ENCODE results near the gene NSUN6. TPM values are rescaled to one million over a fixed set of nuclear protein-coding genes. Genes with fewer than 3 reads are reported as not detected.
"Not testable (repeated sequence)": the region's sequence is repeated elsewhere in the genome, so short reads cannot be mapped to it uniquely, and the experiment has no call there.

NSUN6 gene
- total RNA-seq, 1 donor = 12.3 TPM

DNA sequence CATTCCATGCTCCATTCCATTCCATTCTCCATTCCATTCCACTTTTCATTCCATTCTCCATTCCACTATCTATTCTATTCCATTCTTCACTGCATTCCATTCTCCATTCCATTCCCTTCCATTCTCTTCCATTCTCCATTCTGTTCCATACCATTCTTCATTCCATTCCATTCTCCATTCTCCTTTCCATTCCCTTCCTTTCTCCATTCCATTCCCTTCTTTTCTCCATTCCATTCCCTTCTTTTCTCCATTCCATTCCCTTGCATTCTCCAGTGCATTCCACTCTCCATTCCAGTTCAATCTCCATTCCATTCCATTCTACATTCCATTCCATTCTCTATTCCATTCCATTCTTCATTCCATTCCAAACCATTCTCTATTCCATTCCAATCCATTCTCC, 80.3 kb downstream of the NSUN6 start:
- TF ChIP-seq, protein P1, sequence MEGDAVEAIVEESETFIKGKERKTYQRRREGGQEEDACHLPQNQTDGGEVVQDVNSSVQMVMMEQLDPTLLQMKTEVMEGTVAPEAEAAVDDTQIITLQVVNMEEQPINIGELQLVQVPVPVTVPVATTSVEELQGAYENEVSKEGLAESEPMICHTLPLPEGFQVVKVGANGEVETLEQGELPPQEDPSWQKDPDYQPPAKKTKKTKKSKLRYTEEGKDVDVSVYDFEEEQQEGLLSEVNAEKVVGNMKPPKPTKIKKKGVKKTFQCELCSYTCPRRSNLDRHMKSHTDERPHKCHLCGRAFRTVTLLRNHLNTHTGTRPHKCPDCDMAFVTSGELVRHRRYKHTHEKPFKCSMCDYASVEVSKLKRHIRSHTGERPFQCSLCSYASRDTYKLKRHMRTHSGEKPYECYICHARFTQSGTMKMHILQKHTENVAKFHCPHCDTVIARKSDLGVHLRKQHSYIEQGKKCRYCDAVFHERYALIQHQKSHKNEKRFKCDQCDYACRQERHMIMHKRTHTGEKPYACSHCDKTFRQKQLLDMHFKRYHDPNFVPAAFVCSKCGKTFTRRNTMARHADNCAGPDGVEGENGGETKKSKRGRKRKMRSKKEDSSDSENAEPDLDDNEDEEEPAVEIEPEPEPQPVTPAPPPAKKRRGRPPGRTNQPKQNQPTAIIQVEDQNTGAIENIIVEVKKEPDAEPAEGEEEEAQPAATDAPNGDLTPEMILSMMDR (IDR thresholded peaks at IDR 0.05; ENCODE audit: insufficient read depth, low read length) = no peak
- H3K4me3 ChIP-seq (ENCODE audit: low read depth, low read length) = no peak overlapping the region
- DNase-seq (ENCODE audit: low read depth) = no peak

DNA sequence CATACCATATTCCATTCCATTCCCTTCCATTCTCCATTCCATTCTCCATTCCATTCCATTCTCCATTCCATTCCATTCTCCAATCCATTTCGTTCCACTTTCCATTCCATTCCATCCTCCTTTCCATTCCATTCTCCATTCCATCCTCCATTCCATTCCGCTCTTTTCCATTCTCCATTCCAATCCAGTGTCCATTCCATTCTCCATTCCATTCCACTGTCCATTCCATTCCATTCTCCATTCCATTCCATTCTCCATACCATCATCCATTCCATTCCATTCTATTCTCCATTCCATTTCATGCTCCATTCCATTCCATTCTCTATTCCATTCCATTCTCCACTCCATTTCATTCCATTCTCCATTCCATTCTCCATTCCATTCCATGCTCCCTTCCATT, 81.0 kb downstream of the NSUN6 start:
- not testable (repeated sequence) for H3K4me3 ChIP-seq (ENCODE audit: low read depth, low read length); DNase-seq (ENCODE audit: low read depth)

DNA sequence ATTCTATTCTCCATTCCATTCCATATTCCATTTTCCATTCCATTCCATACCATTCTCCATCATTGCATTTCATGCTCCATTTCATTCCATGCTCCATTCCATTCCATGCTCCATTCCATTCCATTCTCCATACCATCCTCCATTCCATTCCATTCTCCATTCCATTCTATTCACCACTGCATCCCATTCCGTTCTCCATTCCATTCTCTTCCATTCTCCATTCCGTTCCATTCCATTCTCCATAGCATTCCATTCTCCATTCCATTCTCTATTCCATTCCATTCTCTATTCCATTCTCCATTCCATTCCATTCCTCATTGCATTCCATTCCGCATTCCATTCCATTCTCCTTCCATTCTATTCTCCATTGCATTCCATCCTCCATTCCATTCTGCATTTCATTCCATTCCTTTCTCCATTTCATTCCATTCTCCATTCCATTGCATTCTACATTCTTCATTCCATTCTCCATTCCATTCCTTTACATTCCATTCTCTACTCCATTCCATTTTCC, 84.0 kb downstream of the NSUN6 start:
- no peak overlapping the region for H3K4me3 ChIP-seq (ENCODE audit: low read depth, low read length)
- DNase-seq (ENCODE audit: low read depth) = no peak

DNA sequence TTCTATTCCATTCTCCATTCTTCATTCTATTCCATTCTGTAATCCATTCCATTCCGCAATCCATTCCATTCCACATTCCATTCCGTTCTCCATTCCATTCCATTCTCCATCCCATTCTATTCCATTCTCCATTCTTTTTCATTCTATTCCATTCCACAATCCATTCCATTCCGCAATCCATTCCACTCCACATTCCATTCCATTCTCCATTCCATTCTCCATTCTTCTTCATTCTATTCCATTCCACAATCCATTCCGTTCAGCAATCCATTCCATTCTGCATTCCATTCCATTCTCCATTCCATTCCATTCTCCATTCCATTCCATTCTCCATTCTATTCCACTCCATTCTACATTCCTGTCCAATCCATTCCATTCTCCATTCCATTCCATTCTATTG, 85.2 kb downstream of the NSUN6 start:
- no peak overlapping the region for H3K4me3 ChIP-seq (ENCODE audit: low read depth, low read length)
- TF ChIP-seq, protein P1 (IDR thresholded peaks at IDR 0.05; ENCODE audit: insufficient read depth, low read length) = no peak
- DNase-seq (ENCODE audit: low read depth) = no peak

More for the DNA sequence above, 84.0 kb downstream of the NSUN6 start:
- TF ChIP-seq, protein P1 (IDR thresholded peaks at IDR 0.05; ENCODE audit: insufficient read depth, low read length) = no peak

DNA sequence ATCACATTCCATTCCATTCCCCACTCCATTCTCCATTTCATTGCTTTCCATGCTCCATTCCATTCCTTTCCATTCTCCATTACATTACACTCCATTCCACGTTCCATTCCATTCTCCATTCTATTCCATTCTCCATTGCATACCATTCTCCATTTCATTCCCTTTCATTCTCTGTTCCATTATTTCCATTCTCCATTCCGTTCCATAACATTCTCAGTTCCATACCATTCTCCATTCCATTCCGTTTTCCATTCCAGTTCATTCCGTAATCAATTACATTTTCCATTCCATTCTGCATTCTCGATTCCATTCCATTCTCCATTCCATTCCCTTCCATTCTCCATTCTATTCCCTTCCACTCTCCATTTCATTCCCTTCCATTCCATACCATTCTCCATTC, 86.4 kb downstream of the NSUN6 start:
- no peak overlapping the region for H3K4me3 ChIP-seq (ENCODE audit: low read depth, low read length)

DNA sequence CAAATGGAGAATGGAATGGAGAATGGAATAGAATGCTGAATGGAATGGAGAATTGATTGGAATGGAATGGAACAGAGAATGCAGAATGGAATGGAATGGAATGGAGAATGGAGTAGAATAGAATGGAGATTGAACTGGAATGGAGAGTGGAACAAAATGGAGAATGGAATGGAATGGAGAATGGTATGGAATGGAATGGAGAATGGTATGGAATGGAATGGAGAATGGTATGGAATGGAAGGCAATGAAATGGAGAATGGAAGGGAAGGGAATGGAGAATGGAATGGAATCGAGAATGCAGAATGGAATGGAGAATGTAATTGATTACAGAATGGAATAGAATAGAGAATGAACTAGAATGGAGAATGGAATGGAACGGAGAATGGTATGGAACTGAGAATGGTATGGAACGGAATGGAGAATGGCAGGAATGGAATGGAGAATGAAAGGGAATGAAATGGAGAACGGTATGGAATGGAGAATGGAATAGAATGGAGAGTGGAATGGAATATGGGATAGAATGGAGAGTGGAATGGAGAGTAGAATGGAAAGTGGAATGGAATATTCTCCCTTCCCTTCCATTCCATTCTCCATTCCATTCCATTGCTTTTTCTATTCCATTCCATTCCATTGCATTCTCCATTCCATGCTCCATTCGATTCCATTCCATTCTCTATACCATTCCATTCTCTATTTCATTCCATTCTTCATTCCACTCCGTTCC, 88.2 kb downstream of the NSUN6 start:
- TF ChIP-seq, protein P1 (IDR thresholded peaks at IDR 0.05; ENCODE audit: insufficient read depth, low read length) = no peak
- no peak for DNase-seq (ENCODE audit: low read depth)
- no peak overlapping the region for H3K4me3 ChIP-seq (ENCODE audit: low read depth, low read length)

More for the DNA sequence above, 86.4 kb downstream of the NSUN6 start:
- no peak for DNase-seq (ENCODE audit: low read depth)
- TF ChIP-seq, protein P1 (IDR thresholded peaks at IDR 0.05; ENCODE audit: insufficient read depth, low read length) = no peak

DNA sequence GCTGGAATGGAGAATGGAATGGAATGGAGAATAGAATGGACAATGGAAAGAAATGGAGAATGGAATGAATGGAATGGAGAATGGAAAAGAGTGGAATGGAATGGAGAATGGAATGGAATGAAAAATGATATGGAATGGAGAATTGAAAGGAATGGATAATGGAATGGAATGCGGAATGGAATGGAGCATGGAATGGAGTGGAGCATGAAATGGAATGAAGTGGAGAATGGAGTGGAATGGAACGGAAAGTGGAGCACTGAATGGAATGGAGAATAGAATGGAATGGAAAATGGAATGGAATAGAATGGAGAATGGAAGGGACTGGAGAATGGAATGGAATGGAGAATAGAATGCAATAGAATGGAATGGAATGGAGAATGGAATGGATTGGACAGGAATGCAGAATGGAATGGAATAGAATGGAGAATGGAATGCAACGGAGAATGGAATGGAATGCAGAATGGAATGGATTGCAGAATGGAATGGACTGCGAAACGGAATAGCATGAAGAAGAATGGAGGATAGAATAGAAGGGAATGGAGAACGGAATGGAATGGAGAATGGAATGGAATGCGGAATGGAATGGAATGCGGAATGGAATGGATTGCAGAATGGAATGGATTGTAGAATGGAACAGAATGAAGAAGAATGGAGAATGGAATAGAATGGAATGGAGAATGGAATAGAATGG, 89.4 kb downstream of the NSUN6 start:
- H3K4me3 ChIP-seq (ENCODE audit: low read depth, low read length) = no peak overlapping the region
- TF ChIP-seq, protein P1 (IDR thresholded peaks at IDR 0.05; ENCODE audit: insufficient read depth, low read length) = no peak
- no peak for DNase-seq (ENCODE audit: low read depth)

Measured in fibroblast of the aortic adventitia (primary cell).